Renal cortical epithelial cell (primary cell): ENCODE measurements around the gene PKP3. TPM values are rescaled to one million over a fixed set of nuclear protein-coding genes. Genes with fewer than 3 reads are reported as not detected.
"Not testable (repeated sequence)": the region's sequence is repeated elsewhere in the genome, so short reads cannot be mapped to it uniquely, and the experiment has no call there.

ENCODE experiments used
- DNase-seq: peaks from one replicate; pipeline ENCODE4 v3.0.0-alpha.2; 2011; ENCODE audit warnings: low read depth
- total RNA-seq: library from RNA; depleted of rRNA; stranded (reverse); fragments of >200 nt; gene quantifications from 2 replicates; pipeline ENCODE4 v1.2.3, GENCODE V29; 2014

The PKP3 gene
- total RNA-seq, 1 donor from 2014 or later = 1.7 TPM

GRCh38 chr11:409600-410483, 15.8 kb downstream of the PKP3 start:
- no peak for DNase-seq

DNA sequence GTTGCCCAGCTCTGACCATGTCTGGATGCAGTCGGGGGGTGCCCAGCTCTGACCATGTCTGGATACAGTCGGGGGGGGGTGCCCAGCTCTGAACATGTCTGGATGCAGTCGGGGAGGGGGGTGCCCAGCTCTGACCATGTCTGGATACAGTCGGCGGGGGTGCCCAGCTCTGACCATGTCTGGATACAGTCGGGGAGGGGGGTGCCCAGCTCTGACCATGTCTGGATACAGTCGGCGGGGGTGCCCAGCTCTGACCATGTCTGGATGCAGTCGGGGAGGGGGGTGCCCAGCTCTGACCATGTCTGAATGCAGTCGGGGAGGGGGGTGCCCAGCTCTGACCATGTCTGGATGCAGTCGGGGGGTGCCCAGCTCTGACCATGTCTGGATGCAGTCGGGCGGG, 16.7 kb downstream of the PKP3 start:
- not testable (repeated sequence) for DNase-seq

DNA sequence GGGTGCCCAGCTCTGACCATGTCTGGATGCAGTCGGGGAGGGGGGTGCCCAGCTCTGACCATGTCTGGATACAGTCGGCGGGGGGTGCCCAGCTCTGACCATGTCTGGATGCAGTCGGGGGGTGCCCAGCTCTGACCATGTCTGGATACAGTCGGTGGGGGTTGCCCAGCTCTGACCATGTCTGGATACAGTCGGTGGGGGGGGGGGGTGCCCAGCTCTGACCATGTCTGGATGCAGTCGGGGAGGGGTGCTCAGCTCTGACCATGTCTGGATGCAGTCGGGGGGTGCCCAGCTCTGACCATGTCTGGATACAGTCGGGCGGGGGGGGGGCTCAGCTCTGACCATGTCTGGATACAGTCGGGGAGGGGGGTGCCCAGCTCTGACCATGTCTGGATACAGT, 17.5 kb downstream of the PKP3 start:
- DNase-seq = not testable (repeated sequence)

DNA sequence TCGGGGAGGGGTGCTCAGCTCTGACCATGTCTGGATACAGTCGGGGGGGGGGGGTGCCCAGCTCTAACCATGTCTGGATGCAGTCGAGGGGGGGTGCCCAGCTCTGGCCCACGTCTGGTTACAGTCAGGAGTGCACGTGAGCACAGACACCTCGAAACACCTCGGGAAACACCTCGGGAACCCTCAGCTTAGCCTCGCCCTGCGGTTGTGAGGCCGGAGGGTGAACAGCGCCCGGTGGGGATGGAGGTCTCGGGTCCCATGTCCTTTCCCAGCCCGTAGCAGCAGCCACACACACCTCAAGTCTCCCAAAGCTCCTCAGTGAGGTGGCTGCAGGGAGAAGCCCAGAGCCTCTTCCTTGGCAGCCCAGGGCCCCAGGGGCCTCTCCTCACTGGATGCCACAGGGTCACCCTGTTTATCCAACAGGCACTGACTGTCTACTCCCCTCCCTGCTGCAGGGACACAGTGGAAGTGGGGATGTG, 18.7 kb downstream of the PKP3 start:
- no peak for DNase-seq

- DNase-seq = no peak
Measured at GRCh38 chr11:413120-414081, 19.4 kb downstream of the PKP3 start.

DNA sequence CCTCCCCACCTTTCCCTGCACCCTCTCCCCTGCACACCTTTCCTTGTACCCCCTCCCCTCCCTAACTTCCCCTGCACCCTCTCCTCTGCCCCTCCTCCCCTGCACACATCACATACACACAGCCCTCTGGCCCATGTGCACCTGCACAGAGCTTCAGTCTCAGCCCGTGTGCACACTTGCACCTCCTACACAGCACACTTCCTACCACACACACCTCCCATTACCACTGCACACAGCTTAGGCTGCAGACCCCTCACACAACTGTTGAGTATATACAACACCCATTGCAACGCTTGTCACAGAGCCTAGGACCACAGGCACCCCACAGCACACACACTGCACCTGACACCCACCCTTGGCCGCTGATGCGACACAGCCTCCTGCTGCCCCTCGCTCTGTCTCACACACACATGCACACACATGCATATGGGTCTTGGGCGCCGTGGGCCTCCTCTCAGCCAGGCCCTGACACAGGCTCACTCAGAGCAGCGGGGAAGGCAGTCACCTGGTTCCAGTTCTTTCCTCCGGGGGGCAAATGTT, 20.4 kb downstream of the PKP3 start:
- no peak for DNase-seq

DNA sequence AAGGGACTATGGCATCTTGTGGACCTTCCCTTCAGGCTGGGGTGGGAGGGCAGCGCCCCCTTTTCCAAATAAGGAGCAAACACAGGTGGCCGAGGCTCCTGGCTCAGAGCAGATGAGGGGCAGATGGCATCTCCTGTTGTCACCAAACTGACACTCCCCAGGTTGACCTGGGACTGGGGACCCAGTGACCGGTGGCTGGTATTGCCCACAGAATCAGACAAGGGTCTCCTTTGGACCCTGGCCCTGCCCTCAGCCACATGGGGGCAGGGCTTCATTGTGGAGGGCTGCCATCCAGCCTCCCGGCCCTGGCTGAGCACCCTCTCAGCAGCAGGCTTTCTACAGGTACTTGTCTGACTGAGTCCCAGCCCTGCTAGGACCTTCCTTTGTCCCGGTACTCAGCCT, 21.6 kb downstream of the PKP3 start:
- no peak for DNase-seq

- DNase-seq = no peak
Measured at GRCh38 chr11:416051-416756, 22.2 kb downstream of the PKP3 start.

DNA sequence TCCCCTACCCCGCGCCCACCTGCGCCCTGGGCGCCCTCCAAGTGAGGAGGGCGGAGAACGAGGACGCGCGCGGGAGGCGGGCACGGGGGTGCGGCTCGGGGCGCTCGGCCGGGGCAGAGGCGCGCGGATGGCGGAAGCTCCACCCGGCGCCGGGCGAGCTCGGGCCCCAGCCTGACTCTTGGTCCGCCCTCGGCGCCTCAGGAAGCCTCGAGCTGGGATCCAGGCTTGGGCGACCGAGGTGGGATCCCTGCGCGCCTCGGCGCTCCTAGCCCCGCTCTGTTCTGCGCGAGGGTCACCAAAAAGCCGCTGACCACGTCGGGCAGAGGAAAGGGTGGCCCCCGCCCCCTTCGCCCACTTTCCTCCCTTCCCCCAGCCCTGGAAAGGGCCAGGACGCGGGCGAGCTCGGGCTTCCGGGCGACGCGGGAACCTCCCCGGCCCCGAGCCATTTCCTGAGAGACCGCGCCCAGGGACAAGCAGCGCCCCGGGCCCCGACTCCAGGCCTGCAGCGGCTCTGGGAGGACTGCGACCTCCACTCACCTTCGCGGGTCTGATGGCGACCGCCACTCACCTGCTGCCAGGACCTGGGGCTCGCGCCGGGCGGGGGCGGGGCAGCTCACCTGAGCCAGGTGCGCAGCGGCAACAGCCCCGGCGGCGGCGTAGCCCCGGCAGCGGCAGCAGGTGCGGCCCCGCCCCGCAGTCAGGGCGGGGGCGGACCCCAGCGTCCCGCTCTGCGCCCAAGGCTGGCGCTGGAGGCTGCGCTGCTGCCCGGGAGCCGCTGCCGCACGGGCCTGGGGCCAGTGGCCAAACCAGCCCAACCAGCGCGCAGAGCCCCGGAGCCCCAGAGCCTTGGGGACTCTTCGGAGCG, 23.0 kb downstream of the PKP3 start:
- DNase-seq = no peak

DNA sequence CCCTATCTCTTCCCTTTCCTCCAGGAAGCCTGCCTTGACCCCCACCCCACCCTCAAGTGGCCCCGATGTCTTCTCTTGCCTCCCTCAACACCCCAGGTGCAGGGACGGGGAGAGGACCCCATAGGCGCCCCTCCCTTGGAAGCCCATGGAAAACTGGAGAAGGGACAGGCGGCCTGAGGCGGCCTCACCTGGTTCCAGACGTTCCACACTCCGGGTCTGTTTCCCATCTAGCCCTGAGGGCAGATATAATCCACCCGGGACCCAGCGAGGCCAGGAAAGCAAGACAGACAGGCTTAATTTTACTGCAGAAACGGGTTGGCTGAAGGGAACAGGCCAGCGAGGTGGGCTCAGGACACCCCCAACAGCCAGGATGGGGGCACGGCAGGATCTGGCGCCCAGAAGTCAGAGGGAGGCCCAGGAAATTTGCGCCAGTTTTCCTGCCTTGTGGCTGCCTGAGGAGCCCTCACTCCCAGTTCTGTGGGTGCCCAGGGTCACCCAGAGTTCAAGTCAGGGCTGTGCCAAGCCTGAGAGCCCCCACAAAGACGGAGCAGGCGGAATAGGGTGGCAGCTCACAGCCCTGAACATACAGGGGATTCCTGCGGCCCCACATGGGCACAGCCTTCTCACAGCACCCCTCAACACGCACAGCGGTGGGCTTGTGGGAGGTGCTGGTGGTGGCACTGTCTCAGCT, 23.8 kb downstream of the PKP3 start:
- DNase-seq = no peak

DNA sequence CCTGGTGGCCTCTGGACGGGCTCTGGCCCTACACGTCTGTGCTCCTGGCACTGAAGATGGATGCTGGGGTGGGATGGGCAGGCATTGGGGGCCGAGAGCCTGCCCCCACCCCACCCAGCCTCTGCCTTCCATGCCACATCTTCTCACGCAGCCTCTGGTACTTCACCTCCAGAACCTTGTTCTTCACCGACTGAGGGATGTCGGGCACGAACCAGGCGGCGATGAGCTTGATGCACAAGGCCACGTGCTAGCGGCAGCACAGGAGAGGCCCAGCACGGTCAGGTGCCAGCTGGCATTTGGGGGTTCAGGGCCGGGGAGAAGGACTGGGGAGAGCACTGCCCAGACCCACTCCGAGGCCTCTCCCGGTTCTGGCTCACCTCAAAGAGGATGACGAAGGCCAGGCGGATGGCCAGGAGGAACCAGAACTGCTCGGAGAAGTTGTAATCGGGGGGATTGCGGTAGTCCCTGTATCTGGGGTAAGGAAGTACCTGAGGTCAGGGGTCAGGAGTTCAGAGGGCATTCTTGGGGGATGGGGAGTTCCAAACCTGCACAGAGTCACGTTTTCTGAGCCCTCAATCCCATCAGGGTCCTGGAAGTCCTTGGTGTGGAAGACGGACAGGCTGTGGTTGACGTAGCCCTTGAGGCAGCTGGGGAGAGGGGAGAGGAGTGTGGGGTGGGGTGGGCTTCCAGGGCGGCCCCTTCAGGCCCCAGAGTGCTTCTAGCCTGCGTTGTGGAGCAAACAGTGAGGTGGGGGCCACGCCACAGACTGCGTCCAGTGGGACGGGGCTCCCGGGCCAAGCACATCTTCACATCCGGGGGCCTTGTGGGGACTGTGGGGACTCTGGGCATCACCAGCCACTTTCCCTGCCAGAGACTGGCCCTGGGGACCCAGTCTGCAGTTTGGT, 24.6 kb downstream of the PKP3 start:
- no peak for DNase-seq

DNA sequence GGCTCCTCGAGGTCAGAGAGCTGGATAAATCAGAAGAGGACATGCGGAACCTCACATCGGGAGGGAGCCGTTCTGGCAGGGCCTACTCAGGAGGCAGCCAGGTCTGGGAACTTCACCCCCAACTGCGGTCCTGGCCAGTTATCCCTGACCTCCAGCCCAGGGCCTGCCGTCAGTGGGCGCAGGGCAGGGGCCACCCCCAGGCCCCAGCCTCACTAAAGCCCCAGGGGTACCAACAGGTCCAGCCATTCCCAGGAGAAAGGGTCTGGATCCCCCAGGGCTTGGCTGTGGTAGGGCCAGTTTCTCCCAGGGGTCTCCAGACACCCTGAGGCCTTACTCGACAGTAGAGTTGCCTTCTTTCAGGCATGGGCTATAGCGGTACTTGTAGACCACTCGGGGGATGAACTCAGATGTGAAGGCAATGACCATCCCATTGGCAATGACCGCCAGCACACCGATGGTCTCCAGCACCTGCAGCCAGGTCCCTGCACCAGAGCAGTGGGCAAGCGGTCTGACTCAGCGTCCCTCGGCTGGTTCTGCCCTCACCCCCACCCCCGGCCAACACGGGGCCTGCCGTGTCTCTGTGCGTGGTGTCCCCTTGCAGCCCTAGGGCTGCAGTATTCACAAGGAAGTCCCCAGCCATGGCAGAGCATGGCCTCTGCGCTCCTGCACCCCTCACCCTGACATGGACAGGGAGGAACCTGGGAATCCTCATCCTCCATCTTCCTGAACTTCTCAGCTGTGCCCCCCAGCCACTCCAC, 25.4 kb downstream of the PKP3 start:
- DNase-seq = no peak

DNA sequence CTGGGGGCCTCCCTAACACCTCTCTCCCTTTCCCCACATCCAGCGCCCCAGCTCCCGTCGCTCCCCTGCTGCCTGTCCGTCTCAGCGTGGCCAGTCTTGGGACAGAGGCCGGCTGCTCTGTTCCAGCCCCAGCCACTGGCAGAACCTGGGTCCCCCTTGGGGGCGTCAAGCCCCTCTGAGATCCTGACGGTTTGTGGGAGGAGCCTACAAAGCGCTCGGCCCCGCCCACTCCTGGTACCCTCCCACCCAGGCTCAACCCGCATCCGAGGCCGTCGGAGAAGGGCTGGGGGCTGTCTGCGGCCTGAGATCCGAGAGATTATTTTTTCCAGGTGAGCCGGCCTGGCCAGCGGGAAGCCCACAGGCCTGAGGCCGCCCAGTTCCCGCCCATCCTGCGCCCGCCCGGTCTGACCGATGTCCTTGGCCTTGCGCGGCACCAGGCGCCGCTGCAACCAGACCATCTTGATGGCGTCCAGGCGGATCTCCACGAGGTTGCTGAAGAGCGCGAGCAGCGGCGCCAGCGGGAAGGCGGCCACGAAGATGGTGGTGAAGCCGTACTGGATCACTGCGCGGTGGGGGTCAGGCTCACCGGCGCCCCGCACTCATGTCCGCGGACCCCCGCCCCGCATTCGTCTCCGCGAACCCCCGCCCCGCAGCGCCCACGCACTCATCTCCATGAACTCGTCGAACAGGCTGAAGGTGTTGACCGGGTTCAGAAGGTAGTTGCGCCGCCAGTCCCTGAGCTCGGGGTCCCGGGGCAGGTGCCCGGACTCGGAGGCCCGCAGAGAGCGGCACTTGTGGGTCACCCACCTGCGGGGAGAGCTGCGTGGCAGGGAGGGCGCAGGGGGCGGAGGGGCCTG, 26.3 kb downstream of the PKP3 start:
- no peak for DNase-seq

DNA sequence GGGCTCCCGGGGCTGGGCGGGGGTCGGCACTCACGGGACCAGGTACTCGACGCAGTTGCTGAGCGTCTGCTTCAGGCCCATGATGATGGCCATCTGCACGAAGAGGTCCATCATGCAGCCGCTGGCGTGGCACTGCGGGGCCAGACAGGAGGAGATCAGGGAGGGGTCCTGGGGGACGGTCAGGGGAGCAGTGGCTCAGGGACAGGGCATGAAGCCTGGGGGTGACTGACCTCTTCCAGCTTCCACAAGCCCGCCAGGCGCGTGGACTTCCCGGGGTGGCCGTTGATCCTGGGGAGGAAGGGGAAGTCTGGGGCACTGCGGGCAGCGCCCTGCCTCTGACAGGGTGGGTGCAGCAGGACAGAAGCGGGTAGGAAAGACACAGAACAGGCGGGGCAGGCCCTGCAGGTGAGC, 26.9 kb downstream of the PKP3 start:
- DNase-seq = no peak

GRCh38 chr11:422249-422656, 28.2 kb downstream of the PKP3 start:
- no peak for DNase-seq

GRCh38 chr11:424232-424631, 30.2 kb downstream of the PKP3 start:
- no peak for DNase-seq

GRCh38 chr11:424766-425165, 30.8 kb downstream of the PKP3 start:
- not testable (repeated sequence) for DNase-seq
